H9 (cell line): ENCODE results near the gene CORO7. TPM values are rescaled to one million over a fixed set of nuclear protein-coding genes. Genes with fewer than 3 reads are reported as not detected.

ENCODE experiments used
- DNase-seq: peaks from one replicate; pipeline ENCODE4 v3.0.0-alpha.2; 2017
- H2AFZ ChIP-seq: one replicate; pipeline ENCODE4 v1.6.1; 2013; ENCODE audit warnings: mild to moderate bottlenecking, low read length, control low read depth, moderate library complexity
- H2AK5ac ChIP-seq: 2 replicates; pipeline ENCODE4 v1.6.1; 2013; ENCODE audit warnings: low read length, control low read depth, mixed read lengths; ENCODE audit not compliant: insufficient read length
- H2BK120ac ChIP-seq: one replicate; pipeline ENCODE4 v1.6.1; 2013; ENCODE audit warnings: low read depth, mild to moderate bottlenecking, low read length, control low read depth, inconsistent platforms; ENCODE audit not compliant: poor library complexity, severe bottlenecking
- H2BK12ac ChIP-seq: 2 replicates; pipeline ENCODE4 v1.6.1; 2013; ENCODE audit warnings: low read length, control low read depth, mixed read lengths, low read depth; ENCODE audit not compliant: insufficient read length
- H2BK15ac ChIP-seq: 2 replicates; pipeline ENCODE4 v1.6.1; 2013; ENCODE audit warnings: low read depth, low read length, control low read depth
- H2BK20ac ChIP-seq: one replicate; pipeline ENCODE4 v1.6.1; 2013; ENCODE audit warnings: low read depth, mild to moderate bottlenecking, low read length, control low read depth, inconsistent platforms; ENCODE audit not compliant: poor library complexity, severe bottlenecking
- H2BK5ac ChIP-seq: 2 replicates; pipeline ENCODE4 v1.6.1; 2013; ENCODE audit warnings: low read length, control low read depth, mixed read lengths; ENCODE audit not compliant: insufficient read length
- H3K14ac ChIP-seq: 2 replicates; pipeline ENCODE4 v1.6.1; 2013; ENCODE audit warnings: low read length, control low read depth; ENCODE audit not compliant: insufficient read depth
- H3K18ac ChIP-seq: 2 replicates; pipeline ENCODE4 v1.6.1; 2013; ENCODE audit warnings: low read depth, mild to moderate bottlenecking, mixed read lengths, low read length, control low read depth; ENCODE audit not compliant: insufficient read length
- H3K23ac ChIP-seq: 2 replicates; pipeline ENCODE4 v1.6.1; 2013; ENCODE audit warnings: low read length, control low read depth, mixed read lengths, low read depth; ENCODE audit not compliant: insufficient read length
- H3K23me2 ChIP-seq: 2 replicates; pipeline ENCODE4 v1.6.1; 2013; ENCODE audit warnings: low read depth, mild to moderate bottlenecking, mixed read lengths, low read length, control low read depth; ENCODE audit not compliant: insufficient read length, poor library complexity, severe bottlenecking
- H3K27ac ChIP-seq: 2 replicates; pipeline ENCODE4 v1.5.1; 2013; ENCODE audit warnings: low read length, control low read depth, mixed read lengths, low read depth; ENCODE audit not compliant: insufficient read length
- H3K27me3 ChIP-seq: 2 replicates; pipeline ENCODE4 v1.6.1; 2013; ENCODE audit warnings: low read length, control low read depth, inconsistent platforms; ENCODE audit not compliant: insufficient read depth
- H3K4ac ChIP-seq: 2 replicates; pipeline ENCODE4 v1.6.1; 2013; ENCODE audit warnings: low read depth, mild to moderate bottlenecking, control low read depth, inconsistent platforms, low read length, moderate library complexity
- H3K4me1 ChIP-seq: 2 replicates; pipeline ENCODE4 v1.6.1; 2013; ENCODE audit warnings: low read length, control low read depth, inconsistent platforms; ENCODE audit not compliant: insufficient read depth
- H3K4me2 ChIP-seq: 2 replicates; pipeline ENCODE4 v1.6.1; 2013; ENCODE audit warnings: low read length, control low read depth, mixed read lengths; ENCODE audit not compliant: insufficient read length, insufficient read depth
- H3K56ac ChIP-seq: 2 replicates; pipeline ENCODE4 v1.6.1; 2013; ENCODE audit warnings: low read depth, mild to moderate bottlenecking, mixed read lengths, low read length, control low read depth; ENCODE audit not compliant: insufficient read length
- H3K79me1 ChIP-seq: 2 replicates; pipeline ENCODE4 v1.6.1; 2013; ENCODE audit warnings: low read depth, mild to moderate bottlenecking, moderate library complexity, low read length, control low read depth, inconsistent platforms; ENCODE audit not compliant: insufficient read depth, poor library complexity, severe bottlenecking
- H3K79me2 ChIP-seq: 2 replicates; pipeline ENCODE4 v1.6.1; 2013; ENCODE audit warnings: low read length, control low read depth, inconsistent platforms; ENCODE audit not compliant: insufficient read depth
- H3K9ac ChIP-seq: 2 replicates; pipeline ENCODE4 v1.6.1; 2013; ENCODE audit warnings: low read length, control low read depth, mixed read lengths; ENCODE audit not compliant: insufficient read length; ENCODE audit errors: extremely low read depth
- H3K9me3 ChIP-seq: one replicate; pipeline ENCODE4 v1.6.1; 2013; ENCODE audit warnings: low read depth, low read length, inconsistent platforms; ENCODE audit not compliant: control insufficient read depth
- H3T11ph ChIP-seq: one replicate; pipeline ENCODE4 v1.6.1; 2013; ENCODE audit warnings: mild to moderate bottlenecking, low read length, control low read depth, inconsistent platforms
- H4K20me1 ChIP-seq: one replicate; pipeline ENCODE4 v1.6.1; 2013; ENCODE audit not compliant: control insufficient read depth, insufficient read length, insufficient read depth
- H4K5ac ChIP-seq: 2 replicates; pipeline ENCODE4 v1.6.1; 2013; ENCODE audit warnings: low read depth, mild to moderate bottlenecking, mixed read lengths, low read length, control low read depth; ENCODE audit not compliant: insufficient read length
- H4K8ac ChIP-seq: replicated peaks from 2 replicates; pipeline ENCODE4 v1.6.1; 2013; ENCODE audit warnings: low read length, control low read depth, mixed read lengths, low read depth; ENCODE audit not compliant: insufficient read length
- H4K91ac ChIP-seq: 2 replicates; pipeline ENCODE4 v1.6.1; 2013; ENCODE audit warnings: low read depth, mild to moderate bottlenecking, moderate library complexity, mixed read lengths, low read length, control low read depth; ENCODE audit not compliant: insufficient read length
- H3K27ac Mint-ChIP-seq, 3 experiments: 2 replicates in 2 of 3; 3 replicates in 1 of 3; pipeline ENCODE4 v1.8.0; 2020 to 2021; ENCODE audit warnings: mixed read lengths in 3 of 3, mild to moderate bottlenecking in 1 of 3, moderate library complexity in 1 of 3
- H3K27me3 Mint-ChIP-seq: 2 replicates; pipeline ENCODE4 v1.8.0; 2021; ENCODE audit warnings: low read depth, mild to moderate bottlenecking, moderate library complexity, mixed read lengths
- H3K36me3 Mint-ChIP-seq, 3 experiments: 2 replicates in 2 of 3; 3 replicates in 1 of 3; pipeline ENCODE4 v1.8.0; 2020 to 2021; ENCODE audit warnings: low read depth in 3 of 3, mixed read lengths in 3 of 3; ENCODE audit not compliant: insufficient read depth in 1 of 3
- H3K4me1 Mint-ChIP-seq, 2 experiments: 2 replicates each; pipeline ENCODE4 v1.8.0; 2020; ENCODE audit warnings: mixed read lengths in 2 of 2
- H3K4me3 Mint-ChIP-seq, 2 experiments: 2 replicates in 1 of 2; 3 replicates in 1 of 2; pipeline ENCODE4 v1.8.0; 2020 to 2021; ENCODE audit warnings: mild to moderate bottlenecking in 2 of 2, mixed read lengths in 2 of 2, moderate library complexity in 1 of 2
- H3K9me3 Mint-ChIP-seq, 2 experiments: 2 replicates in 1 of 2; 3 replicates in 1 of 2; pipeline ENCODE4 v1.8.0; 2020; ENCODE audit warnings: mild to moderate bottlenecking in 2 of 2, mixed read lengths in 2 of 2, moderate library complexity in 1 of 2
- CTCF ChIP-seq: fragments of 200-600 bp; sonication (generic); conservative IDR thresholded peaks from 3 replicates; pipeline ENCODE4 v1.8.0; 2021; ENCODE audit warnings: antibody characterized with exemption, mild to moderate bottlenecking
- WGBS: extraction: QIAGEN DNeasy Blood & Tissue Kit; methylation state at CpG from one replicate; pipeline ENCODE4 v1.1.7; 2013; ENCODE audit warnings: missing lambda C conversion rate, low lambda C conversion rate, mixed read lengths; ENCODE audit not compliant: insufficient read length; ENCODE audit errors: extremely low coverage; 5-methylcytosine and 5-hydroxymethylcytosine counted together
- total RNA-seq: library from RNA; stranded (reverse); gene quantifications from 2 replicates; pipeline ENCODE4 v1.2.1, GENCODE V29; 2021

Gene CORO7
- total RNA-seq, 1 experiment from 2014 or later: 38.4 TPM

- Histone ChIP-seq H3K23ac (no peak overlapping the region), H4K91ac (no peak overlapping the region), H4K20me1 (no peaks in the 10 kb centered on the region), H3K9ac (no peak overlapping the region), H2BK5ac (no peak overlapping the region), H2AFZ (no peak overlapping the region), H3K27ac (no peak overlapping the region), H3K9me3 (no peaks in the 10 kb centered on the region), H2BK20ac (no peak overlapping the region), H3T11ph (no peak overlapping the region), H2BK120ac (no peak overlapping the region), H3K18ac (no peak overlapping the region), H2BK12ac (no peak overlapping the region), H3K4ac (no peak overlapping the region), H3K4me1 (no peaks in the 10 kb centered on the region), H2AK5ac (no peak overlapping the region), H3K79me1 (no peaks in the 10 kb centered on the region), H4K8ac (no peak overlapping the region), H4K5ac (no peak overlapping the region), H3K79me2 (peaks cover 3% of the 10 kb centered on the region; the same call in 1 of the 2 replicates), H3K56ac (no peak overlapping the region), H2BK15ac (no peak overlapping the region), H3K27me3 (no peaks in the 10 kb centered on the region), H3K4me2 (no peak overlapping the region), H3K14ac (no peak overlapping the region), H3K23me2 (no peaks in the 10 kb centered on the region)
- Mint-ChIP-seq H3K4me1 (no peaks in the 10 kb centered on the region), H3K27ac (no peak overlapping the region; a peak in 1 of 7 replicates), H3K36me3 (peaks cover 28 to 44% (median 30%) of the 10 kb centered on the region in 3 experiments), H3K9me3 (peaks cover 18% of the 10 kb centered on the region in 2 experiments), H3K27me3 (peaks cover 4% of the 10 kb centered on the region), H3K4me3 (no peak overlapping the region)
- WGBS: no CpG with 5 or more reads among the region's 21 CpGs
- DNase-seq: no peak
- TF ChIP-seq CTCF: no peak
Observed at GRCh38 chr16:4342866-4343744, 73.3 kb downstream of the CORO7 start.
